ENCODE results near the gene KRT82.

The KRT82 gene

GRCh38 chr12:52349196-52349595 lies 56.9 kb downstream of the KRT82 start:
- Histone ChIP-seq H3K27me3 (ENCODE audit: insufficient read depth, low read length) (no peaks in the 10 kb centered on the region), H3K4me3 (ENCODE audit: low read depth, low read length) (no peak overlapping the region), H3K14ac (ENCODE audit: low read length) (no peak overlapping the region), H2BK5ac (ENCODE audit: low read depth, low read length, poor library complexity) (no peak overlapping the region), H3K9ac (ENCODE audit: low read length) (no peak overlapping the region), H3K36me3 (ENCODE audit: control insufficient read depth in 1 of 2, insufficient read depth in 2 of 2, low read length in 2 of 2) (no peaks in the 10 kb centered on the region), H3K4ac (ENCODE audit: low read depth, low read length) (no peak overlapping the region), H3K4me1 (ENCODE audit: control insufficient read depth in 1 of 2, insufficient read depth in 2 of 2, low read length in 2 of 2) (peaks cover 10 to 13% of the 10 kb centered on the region in 2 experiments), H2AFZ (ENCODE audit: insufficient read depth, low read length, poor library complexity) (no peak overlapping the region), H3K23ac (ENCODE audit: low read length) (no peak overlapping the region), H3K18ac (ENCODE audit: low read length) (no peak overlapping the region), H2BK12ac (ENCODE audit: low read length) (no peak overlapping the region), H2BK120ac (ENCODE audit: insufficient read depth, low read length, poor library complexity) (no peak overlapping the region), H2AK5ac (ENCODE audit: low read length) (no peak overlapping the region), H3K79me2 (ENCODE audit: control insufficient read depth, insufficient read depth, low read length, poor library complexity) (no peaks in the 10 kb centered on the region), H3K79me1 (ENCODE audit: low read length) (no peaks in the 10 kb centered on the region), H4K12ac (ENCODE audit: low read depth, low read length) (no peak overlapping the region), H4K91ac (ENCODE audit: low read depth, low read length) (no peak overlapping the region), H3K27ac (ENCODE audit: low read depth, low read length) (no peak overlapping the region), H3K4me2 (ENCODE audit: low read length) (no peak overlapping the region), H4K8ac (ENCODE audit: low read depth, low read length) (no peak overlapping the region), H3K9me3 (ENCODE audit: insufficient read depth, low read depth, low read length) (peaks cover 4% of the 10 kb centered on the region)
- WGBS (ENCODE audit: extremely low coverage, insufficient coverage, insufficient read length): 100% methylated on average over 1 of the region's 6 CpGs
- DNase-seq: no peak

- DNase-seq: no peak
- Histone ChIP-seq H2BK5ac (ENCODE audit: low read depth, low read length, poor library complexity) (no peak overlapping the region), H2AK5ac (ENCODE audit: low read length) (no peak overlapping the region), H3K27me3 (ENCODE audit: insufficient read depth, low read length) (no peaks in the 10 kb centered on the region), H3K23ac (ENCODE audit: low read length) (no peak overlapping the region), H4K12ac (ENCODE audit: low read depth, low read length) (no peak overlapping the region), H3K9me3 (ENCODE audit: insufficient read depth, low read depth, low read length) (peaks cover 4% of the 10 kb centered on the region), H3K4ac (ENCODE audit: low read depth, low read length) (no peak overlapping the region), H3K9ac (ENCODE audit: low read length) (no peak overlapping the region), H4K8ac (ENCODE audit: low read depth, low read length) (no peak overlapping the region), H2AFZ (ENCODE audit: insufficient read depth, low read length, poor library complexity) (no peak overlapping the region), H3K4me3 (ENCODE audit: low read depth, low read length) (no peak overlapping the region), H3K14ac (ENCODE audit: low read length) (no peak overlapping the region), H3K4me2 (ENCODE audit: low read length) (no peak overlapping the region), H4K91ac (ENCODE audit: low read depth, low read length) (no peak overlapping the region), H3K4me1 (ENCODE audit: control insufficient read depth in 1 of 2, insufficient read depth in 2 of 2, low read length in 2 of 2) (peaks cover 10 to 13% of the 10 kb centered on the region in 2 experiments), H2BK12ac (ENCODE audit: low read length) (no peak overlapping the region), H2BK120ac (ENCODE audit: insufficient read depth, low read length, poor library complexity) (no peak overlapping the region), H3K18ac (ENCODE audit: low read length) (no peak overlapping the region), H3K79me2 (ENCODE audit: control insufficient read depth, insufficient read depth, low read length, poor library complexity) (no peaks in the 10 kb centered on the region), H3K27ac (ENCODE audit: low read depth, low read length) (no peak overlapping the region), H3K79me1 (ENCODE audit: low read length) (no peaks in the 10 kb centered on the region), H3K36me3 (ENCODE audit: control insufficient read depth in 1 of 2, insufficient read depth in 2 of 2, low read length in 2 of 2) (no peaks in the 10 kb centered on the region)
- WGBS (ENCODE audit: extremely low coverage, insufficient coverage, insufficient read length): no CpG with 5 or more reads among the region's 16 CpGs
These were observed 58.3 kb downstream of the KRT82 start for GRCh38 chr12:52347551-52348510.

- no peak overlapping the region for H4K91ac ChIP-seq (ENCODE audit: low read depth, low read length)
- H3K9me3 ChIP-seq (ENCODE audit: insufficient read depth, low read depth, low read length): peaks cover 4% of the 10 kb centered on the region
- no peak overlapping the region for H2AFZ ChIP-seq (ENCODE audit: insufficient read depth, low read length, poor library complexity)
- no peak overlapping the region for H4K8ac ChIP-seq (ENCODE audit: low read depth, low read length)
- no peak overlapping the region for H2BK120ac ChIP-seq (ENCODE audit: insufficient read depth, low read length, poor library complexity)
- no peak for DNase-seq
- no peak overlapping the region for H3K23ac ChIP-seq (ENCODE audit: low read length)
- H3K4me1 ChIP-seq (ENCODE audit: control insufficient read depth in 1 of 2, insufficient read depth in 2 of 2, low read length in 2 of 2): peaks cover 10 to 13% of the 10 kb centered on the region in 2 experiments
- H4K12ac ChIP-seq (ENCODE audit: low read depth, low read length): no peak overlapping the region
- H3K27me3 ChIP-seq (ENCODE audit: insufficient read depth, low read length): no peaks in the 10 kb centered on the region
- WGBS (ENCODE audit: extremely low coverage, insufficient coverage, insufficient read length): no CpG with 5 or more reads among the region's 9 CpGs
- H2BK12ac ChIP-seq (ENCODE audit: low read length): no peak overlapping the region
- no peak overlapping the region for H3K4ac ChIP-seq (ENCODE audit: low read depth, low read length)
- H3K27ac ChIP-seq (ENCODE audit: low read depth, low read length): no peak overlapping the region
- H3K9ac ChIP-seq (ENCODE audit: low read length): no peak overlapping the region
- H3K4me3 ChIP-seq (ENCODE audit: low read depth, low read length): no peak overlapping the region
- H3K79me2 ChIP-seq (ENCODE audit: control insufficient read depth, insufficient read depth, low read length, poor library complexity): no peaks in the 10 kb centered on the region
- peak overlapping the region; percentile 25 for H3K18ac ChIP-seq (ENCODE audit: low read length)
- no peaks in the 10 kb centered on the region for H3K36me3 ChIP-seq (ENCODE audit: control insufficient read depth in 1 of 2, insufficient read depth in 2 of 2, low read length in 2 of 2)
- H2AK5ac ChIP-seq (ENCODE audit: low read length): no peak overlapping the region
- H2BK5ac ChIP-seq (ENCODE audit: low read depth, low read length, poor library complexity): no peak overlapping the region
- H3K79me1 ChIP-seq (ENCODE audit: low read length): no peaks in the 10 kb centered on the region
- H3K14ac ChIP-seq (ENCODE audit: low read length): no peak overlapping the region
- H3K4me2 ChIP-seq (ENCODE audit: low read length): no peak overlapping the region
These were observed 59.1 kb downstream of the KRT82 start for GRCh38 chr12:52347016-52347415.

- WGBS (ENCODE audit: extremely low coverage, insufficient coverage, insufficient read length): no CpG with 5 or more reads among the region's 4 CpGs
- Histone ChIP-seq H3K4me2 (ENCODE audit: low read length) (no peak overlapping the region), H3K9ac (ENCODE audit: low read length) (no peak overlapping the region), H3K4ac (ENCODE audit: low read depth, low read length) (no peak overlapping the region), H3K4me1 (ENCODE audit: control insufficient read depth in 1 of 2, insufficient read depth in 2 of 2, low read length in 2 of 2) (peaks cover 10 to 13% of the 10 kb centered on the region in 2 experiments), H3K4me3 (ENCODE audit: low read depth, low read length) (no peak overlapping the region), H3K79me1 (ENCODE audit: low read length) (no peaks in the 10 kb centered on the region), H4K12ac (ENCODE audit: low read depth, low read length) (no peak overlapping the region), H3K18ac (ENCODE audit: low read length) (no peak overlapping the region), H2AK5ac (ENCODE audit: low read length) (no peak overlapping the region), H2BK5ac (ENCODE audit: low read depth, low read length, poor library complexity) (no peak overlapping the region), H4K8ac (ENCODE audit: low read depth, low read length) (no peak overlapping the region), H3K9me3 (ENCODE audit: insufficient read depth, low read depth, low read length) (peaks cover 4% of the 10 kb centered on the region), H3K23ac (ENCODE audit: low read length) (no peak overlapping the region), H3K14ac (ENCODE audit: low read length) (no peak overlapping the region), H3K27ac (ENCODE audit: low read depth, low read length) (no peak overlapping the region), H2BK120ac (ENCODE audit: insufficient read depth, low read length, poor library complexity) (no peak overlapping the region), H4K91ac (ENCODE audit: low read depth, low read length) (no peak overlapping the region), H2BK12ac (ENCODE audit: low read length) (no peak overlapping the region), H3K36me3 (ENCODE audit: control insufficient read depth in 1 of 2, insufficient read depth in 2 of 2, low read length in 2 of 2) (no peaks in the 10 kb centered on the region), H3K27me3 (ENCODE audit: insufficient read depth, low read length) (no peaks in the 10 kb centered on the region), H3K79me2 (ENCODE audit: control insufficient read depth, insufficient read depth, low read length, poor library complexity) (no peaks in the 10 kb centered on the region), H2AFZ (ENCODE audit: insufficient read depth, low read length, poor library complexity) (no peak overlapping the region)
- no peak for DNase-seq
These were observed 59.5 kb downstream of the KRT82 start for GRCh38 chr12:52346593-52346992.

Measured in trophoblast cell (in vitro differentiated cells and primary cell).